Prostate gland (tissue), 2 donors: ENCODE measurements around the gene LETMD1. TPM values are rescaled to one million over a fixed set of nuclear protein-coding genes. Genes with fewer than 3 reads are reported as not detected.

Source experiments
- DNase-seq: peaks from one replicate; pipeline ENCODE4 v3.0.0-alpha.2; 2019; ENCODE audit warnings: low spot score
- H3K27ac ChIP-seq, 2 donors: fragments of 200-600 bp; sonication (generic); 2 replicates each; pipeline ENCODE4 v1.5.1; 2017 to 2019
- H3K27me3 ChIP-seq: fragments of 200-600 bp; sonication (generic); replicated peaks from 2 replicates; pipeline ENCODE4 v1.5.1; 2019; ENCODE audit not compliant: insufficient read depth
- H3K36me3 ChIP-seq, 2 donors: fragments of 200-600 bp; sonication (generic); 1 replicate in 1 of 2; 2 replicates in 1 of 2; pipeline versions ENCODE4 v1.5.1 to v1.8.1; 2017 to 2019
- H3K4me1 ChIP-seq: fragments of 200-600 bp; sonication (generic); replicated peaks from 2 replicates; pipeline ENCODE4 v1.5.1; 2019
- H3K4me3 ChIP-seq, 2 donors: fragments of 200-600 bp; sonication (generic); 2 replicates each; pipeline ENCODE4 v1.5.1; 2017 to 2019
- H3K9me3 ChIP-seq: fragments of 200-600 bp; sonication (generic); 2 replicates; pipeline ENCODE4 v1.5.1; 2017
- POLR2A ChIP-seq: fragments of 450-650 bp; IDR thresholded peaks from one replicate; pipeline ENCODE4 v1.6.1; 2016; ENCODE audit warnings: antibody characterized with exemption, mild to moderate bottlenecking
- POLR2AphosphoS5 ChIP-seq: sonication (generic); formaldehyde crosslinking; IDR thresholded peaks from one replicate; pipeline ENCODE4 v1.6.1; 2017; ENCODE audit warnings: antibody characterized with exemption
- WGBS: methylation state at CpG from one replicate; pipeline ENCODE4 v1.1.5; 2018; 5-methylcytosine and 5-hydroxymethylcytosine counted together
- intact Hi-C: fragments of 100-400 bp; cut with DNase I; formaldehyde crosslinking; loops from one replicate; pipeline ENCODE4 v1.14.2; 2022
- total RNA-seq, 2 donors: library from RNA; depleted of rRNA; stranded (reverse); fragments of >200 nt; gene quantifications; one replicate each; pipeline ENCODE4 v1.1.0, GENCODE V29; 2016
- TF ChIP-seq, protein P1 (sequence below), 4 experiments: fragments of 200-600 bp in 2 of 4; fragments of 450-650 bp in 2 of 4; sonication (generic) in 2 of 4; IDR thresholded peaks; 1 replicate in 3 of 4; 2 replicates in 1 of 4; pipeline ENCODE4 v1.5.1; 2016 to 2019; ENCODE audit warnings: antibody characterized with exemption in 4 of 4, mild to moderate bottlenecking in 2 of 4, moderate library complexity in 2 of 4

Gene LETMD1
- total RNA-seq, 2 donors from 2014 or later = 63.3 to 63.6 TPM

GRCh38 chr12:51085757-51086156, 37.6 kb downstream of the LETMD1 start:
- 63% methylated on average over 3 of the region's 3 CpGs for WGBS
- H3K9me3 ChIP-seq = no peaks in the 10 kb centered on the region
- H3K27ac ChIP-seq = no peak overlapping the region
- intact Hi-C loops = no loop called here
- H3K4me3 ChIP-seq = no peak overlapping the region
- TF ChIP-seq POLR2AphosphoS5 (no peak), POLR2A (no peak)
- TF ChIP-seq, protein P1, sequence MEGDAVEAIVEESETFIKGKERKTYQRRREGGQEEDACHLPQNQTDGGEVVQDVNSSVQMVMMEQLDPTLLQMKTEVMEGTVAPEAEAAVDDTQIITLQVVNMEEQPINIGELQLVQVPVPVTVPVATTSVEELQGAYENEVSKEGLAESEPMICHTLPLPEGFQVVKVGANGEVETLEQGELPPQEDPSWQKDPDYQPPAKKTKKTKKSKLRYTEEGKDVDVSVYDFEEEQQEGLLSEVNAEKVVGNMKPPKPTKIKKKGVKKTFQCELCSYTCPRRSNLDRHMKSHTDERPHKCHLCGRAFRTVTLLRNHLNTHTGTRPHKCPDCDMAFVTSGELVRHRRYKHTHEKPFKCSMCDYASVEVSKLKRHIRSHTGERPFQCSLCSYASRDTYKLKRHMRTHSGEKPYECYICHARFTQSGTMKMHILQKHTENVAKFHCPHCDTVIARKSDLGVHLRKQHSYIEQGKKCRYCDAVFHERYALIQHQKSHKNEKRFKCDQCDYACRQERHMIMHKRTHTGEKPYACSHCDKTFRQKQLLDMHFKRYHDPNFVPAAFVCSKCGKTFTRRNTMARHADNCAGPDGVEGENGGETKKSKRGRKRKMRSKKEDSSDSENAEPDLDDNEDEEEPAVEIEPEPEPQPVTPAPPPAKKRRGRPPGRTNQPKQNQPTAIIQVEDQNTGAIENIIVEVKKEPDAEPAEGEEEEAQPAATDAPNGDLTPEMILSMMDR (IDR thresholded peaks at IDR 0.05) = no peak
- H3K36me3 ChIP-seq = no peaks in the 10 kb centered on the region
- DNase-seq = no peak
- H3K27me3 ChIP-seq = no peaks in the 10 kb centered on the region
- H3K4me1 ChIP-seq = no peaks in the 10 kb centered on the region

- no peak for DNase-seq
- Histone ChIP-seq H3K9me3 (no peaks in the 10 kb centered on the region), H3K36me3 (no peaks in the 10 kb centered on the region), H3K4me1 (no peaks in the 10 kb centered on the region), H3K4me3 (no peak overlapping the region), H3K27ac (no peak overlapping the region), H3K27me3 (no peaks in the 10 kb centered on the region)
- 89% methylated on average over 10 of the region's 10 CpGs for WGBS
- intact Hi-C loops = no loop called here
- TF ChIP-seq POLR2A = no peak
Measured at GRCh38 chr12:51086933-51087332, 38.8 kb downstream of the LETMD1 start.

GRCh38 chr12:51087818-51088217, 39.7 kb downstream of the LETMD1 start:
- Histone ChIP-seq H3K27me3 (no peaks in the 10 kb centered on the region), H3K36me3 (no peaks in the 10 kb centered on the region), H3K9me3 (no peaks in the 10 kb centered on the region), H3K4me1 (no peaks in the 10 kb centered on the region), H3K4me3 (no peak overlapping the region), H3K27ac (no peak overlapping the region)
- 95% methylated on average over 3 of the region's 3 CpGs for WGBS
- DNase-seq = no peak
- TF ChIP-seq POLR2AphosphoS5 (no peak), POLR2A (no peak)
- TF ChIP-seq, protein P1 (IDR thresholded peaks at IDR 0.05) = no peak
- intact Hi-C loops = no loop called here

DNA sequence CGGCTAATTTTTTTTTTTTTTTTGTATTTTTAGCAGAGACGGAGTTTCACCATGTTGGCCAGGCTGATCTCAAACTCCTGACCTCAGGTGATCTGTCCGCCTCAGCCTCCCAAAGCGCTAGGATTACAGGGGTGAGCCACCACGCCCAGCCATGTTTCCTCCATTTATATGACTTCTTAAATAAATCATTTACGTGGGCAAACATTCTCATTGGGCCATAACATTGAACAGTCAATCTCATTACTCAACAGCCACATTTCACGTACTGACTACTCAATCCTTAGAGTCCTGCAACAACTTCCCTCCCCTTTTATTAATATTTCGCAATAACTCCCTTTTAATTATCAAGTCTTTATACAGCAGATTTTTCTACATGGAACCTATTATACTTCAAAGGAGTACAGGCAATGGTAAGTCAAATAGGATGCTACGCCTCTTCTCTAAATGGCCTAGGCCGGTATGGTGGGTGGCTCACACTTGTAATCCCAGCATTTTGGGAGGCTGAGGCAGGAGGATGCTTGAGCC, 42.6 kb downstream of the LETMD1 start:
- Histone ChIP-seq H3K27ac (no peak overlapping the region), H3K4me1 (no peaks in the 10 kb centered on the region), H3K36me3 (no peaks in the 10 kb centered on the region), H3K4me3 (no peak overlapping the region), H3K27me3 (no peaks in the 10 kb centered on the region), H3K9me3 (no peaks in the 10 kb centered on the region)
- no peak for DNase-seq
- 95% methylated on average over 10 of the region's 10 CpGs for WGBS
- intact Hi-C loops = no loop called here
- TF ChIP-seq POLR2A (no peak), POLR2AphosphoS5 (no peak)
- TF ChIP-seq, protein P1 (IDR thresholded peaks at IDR 0.05) = no peak

- DNase-seq = no peak
- 0% methylated on average over 1 of the region's 1 CpG for WGBS
- Histone ChIP-seq H3K4me1 (no peaks in the 10 kb centered on the region), H3K36me3 (peaks cover 2 to 4% of the 10 kb centered on the region in 2 donors), H3K27me3 (no peaks in the 10 kb centered on the region), H3K9me3 (no peaks in the 10 kb centered on the region), H3K27ac (no peak overlapping the region), H3K4me3 (no peak overlapping the region)
- intact Hi-C loops = no loop called here
- TF ChIP-seq, protein P1 (IDR thresholded peaks at IDR 0.05) = no peak
- TF ChIP-seq POLR2AphosphoS5 (no peak), POLR2A (no peak)
Measured at GRCh38 chr12:51098611-51099010, 50.5 kb downstream of the LETMD1 start.
